NCI-H82 treated with DMSO at 0.1 percent for 48 hours (cell line): ENCODE data around the gene NUDCD3.

Source experiments
- DNase-seq: peaks from one replicate; lab custom pipeline; 2025; ENCODE audit not compliant: unreplicated experiment; lab: John Stamatoyannopoulos, UW

The NUDCD3 gene

GRCh38 chr7:44482502-44483485 is 7.7 kb downstream of the NUDCD3 start:
- no peak for DNase-seq

GRCh38 chr7:44477938-44478337 is 12.5 kb downstream of the NUDCD3 start:
- no peak for DNase-seq

- no peak for DNase-seq
Observed at GRCh38 chr7:44477063-44477830, 13.2 kb downstream of the NUDCD3 start.

- DNase-seq: no peak
Observed at GRCh38 chr7:44476313-44476712, 14.1 kb downstream of the NUDCD3 start.

GRCh38 chr7:44473295-44473694 is 17.2 kb downstream of the NUDCD3 start:
- DNase-seq: no peak

- no peak for DNase-seq
Observed at GRCh38 chr7:44472843-44473242, 17.6 kb downstream of the NUDCD3 start.

GRCh38 chr7:44471850-44472249 is 18.6 kb downstream of the NUDCD3 start:
- no peak for DNase-seq

- no peak for DNase-seq
Observed at GRCh38 chr7:44471436-44471835, 19.0 kb downstream of the NUDCD3 start.

- no peak for DNase-seq
Observed at GRCh38 chr7:44470628-44471245, 19.7 kb downstream of the NUDCD3 start.

GRCh38 chr7:44470135-44470479 is 20.4 kb downstream of the NUDCD3 start:
- DNase-seq: no peak

GRCh38 chr7:44469461-44470134 is 20.9 kb downstream of the NUDCD3 start:
- DNase-seq: no peak

GRCh38 chr7:44467217-44467548 is 23.3 kb downstream of the NUDCD3 start:
- DNase-seq: no peak

- no peak for DNase-seq
Observed at GRCh38 chr7:44466300-44467216, 23.9 kb downstream of the NUDCD3 start.

- no peak for DNase-seq
Observed at GRCh38 chr7:44465490-44465889, 25.0 kb downstream of the NUDCD3 start.

GRCh38 chr7:44463169-44463808 is 27.2 kb downstream of the NUDCD3 start:
- no peak for DNase-seq

GRCh38 chr7:44461387-44461786 is 29.1 kb downstream of the NUDCD3 start:
- DNase-seq: no peak

- no peak for DNase-seq
Observed at GRCh38 chr7:44460325-44460724, 30.1 kb downstream of the NUDCD3 start.

GRCh38 chr7:44455155-44455554 is 35.3 kb downstream of the NUDCD3 start:
- DNase-seq: no peak

GRCh38 chr7:44454348-44454747 is 36.1 kb downstream of the NUDCD3 start:
- DNase-seq: no peak

GRCh38 chr7:44451123-44451522 is 39.3 kb downstream of the NUDCD3 start:
- DNase-seq: no peak
